ENCODE results near the gene GAS2L3. TPM values are rescaled to one million over a fixed set of nuclear protein-coding genes. Genes with fewer than 3 reads are reported as not detected.
A peak's percentile ranks its signal among the peaks of the same experiment; 100 is the strongest.
"Not testable (repeated sequence)": the region's sequence is repeated elsewhere in the genome, so short reads cannot be mapped to it uniquely, and the experiment has no call there.

GAS2L3 gene
- total RNA-seq, 4 donors from 2014 or later = 83.2 to 150 (median 115) TPM

DNA sequence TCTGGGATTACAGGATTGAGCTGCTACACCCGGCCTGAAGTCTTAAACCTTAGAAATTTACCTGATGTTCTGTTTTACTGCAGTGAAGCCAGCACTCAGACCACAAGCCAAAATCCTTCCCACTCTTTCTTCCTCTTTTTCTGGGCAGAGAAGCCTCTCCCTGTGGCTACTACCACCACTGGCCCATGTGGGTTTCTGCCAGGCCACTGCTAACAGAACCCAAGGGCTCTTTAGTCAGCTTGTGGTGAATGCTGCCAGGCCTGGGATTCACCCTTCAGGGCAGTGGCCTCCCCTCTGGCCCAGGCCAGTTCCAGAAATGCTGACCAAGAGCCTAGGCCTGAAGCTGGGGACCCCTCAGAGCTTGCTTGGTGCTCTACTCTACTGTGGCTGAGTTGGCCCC is 35.3 kb downstream of the GAS2L3 start:
- 77 to 93% methylated on average over 1 of the region's 1 CpG for WGBS, 2 donors

DNA sequence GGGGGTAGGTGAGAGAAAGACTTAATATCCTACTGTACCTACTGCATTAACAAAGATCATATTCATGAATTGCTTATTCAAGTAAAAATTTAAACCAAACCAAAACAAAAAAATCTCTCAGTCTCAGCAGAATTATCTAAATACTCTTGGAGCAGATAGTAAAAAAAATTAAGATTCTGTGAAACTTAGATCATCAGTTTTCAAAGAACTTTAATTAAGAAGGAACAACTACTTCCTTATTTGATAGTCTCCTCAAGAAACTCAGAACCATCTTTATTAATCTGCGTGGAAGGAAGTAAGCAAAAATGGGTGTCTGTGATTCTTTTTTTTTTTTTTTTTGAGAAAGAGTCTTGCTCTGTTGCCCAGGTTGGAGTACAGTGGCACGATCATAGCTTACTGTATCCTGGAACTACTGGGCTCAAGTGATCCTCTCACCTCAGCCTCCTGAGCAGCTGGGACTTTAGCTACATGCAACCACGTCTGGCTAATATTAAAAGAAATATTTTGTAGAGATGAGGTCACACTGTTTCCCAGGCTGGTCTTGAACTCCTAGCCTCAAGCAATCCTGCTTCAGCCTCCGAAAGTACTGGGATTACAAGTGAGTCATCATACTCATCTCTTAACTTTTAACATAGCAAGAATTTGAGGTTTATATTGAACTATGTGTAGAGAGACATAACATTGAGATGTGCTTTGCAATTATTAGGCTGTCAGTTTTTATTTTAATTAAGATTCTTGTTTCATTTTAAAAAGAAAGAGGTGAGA is 37.4 kb downstream of the GAS2L3 start:
- peaks cover 0 to 39% (median 9%) of the 10 kb centered on the region in 4 donors for H3K4me1 ChIP-seq
- H3K4me3 ChIP-seq = no peak overlapping the region
- H3K27me3 ChIP-seq = no peaks in the 10 kb centered on the region
- peaks cover 0 to 57% (median 0%) of the 10 kb centered on the region in 3 donors for H3K36me3 ChIP-seq
- TF ChIP-seq EP300 (IDR thresholded peaks at IDR 0.05) = no peak
- TF ChIP-seq, protein P1, sequence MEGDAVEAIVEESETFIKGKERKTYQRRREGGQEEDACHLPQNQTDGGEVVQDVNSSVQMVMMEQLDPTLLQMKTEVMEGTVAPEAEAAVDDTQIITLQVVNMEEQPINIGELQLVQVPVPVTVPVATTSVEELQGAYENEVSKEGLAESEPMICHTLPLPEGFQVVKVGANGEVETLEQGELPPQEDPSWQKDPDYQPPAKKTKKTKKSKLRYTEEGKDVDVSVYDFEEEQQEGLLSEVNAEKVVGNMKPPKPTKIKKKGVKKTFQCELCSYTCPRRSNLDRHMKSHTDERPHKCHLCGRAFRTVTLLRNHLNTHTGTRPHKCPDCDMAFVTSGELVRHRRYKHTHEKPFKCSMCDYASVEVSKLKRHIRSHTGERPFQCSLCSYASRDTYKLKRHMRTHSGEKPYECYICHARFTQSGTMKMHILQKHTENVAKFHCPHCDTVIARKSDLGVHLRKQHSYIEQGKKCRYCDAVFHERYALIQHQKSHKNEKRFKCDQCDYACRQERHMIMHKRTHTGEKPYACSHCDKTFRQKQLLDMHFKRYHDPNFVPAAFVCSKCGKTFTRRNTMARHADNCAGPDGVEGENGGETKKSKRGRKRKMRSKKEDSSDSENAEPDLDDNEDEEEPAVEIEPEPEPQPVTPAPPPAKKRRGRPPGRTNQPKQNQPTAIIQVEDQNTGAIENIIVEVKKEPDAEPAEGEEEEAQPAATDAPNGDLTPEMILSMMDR (IDR thresholded peaks at IDR 0.05) = no peak
- TF ChIP-seq POLR2A (IDR thresholded peaks at IDR 0.05) = no peak
- H3K9me3 ChIP-seq = no peaks in the 10 kb centered on the region
- peak overlapping the region in 1 of 4 donors; percentile 41 for H3K27ac ChIP-seq
- 55 to 60% methylated on average over 4 of the region's 4 CpGs for WGBS, 2 donors
- DNase-seq (ENCODE audit: low spot score in 2 of 2) = no peak

More for the DNA sequence above, 35.3 kb downstream of the GAS2L3 start:
- TF ChIP-seq EP300 (IDR thresholded peaks at IDR 0.05) (no peak), POLR2A (IDR thresholded peaks at IDR 0.05) (no peak)
- TF ChIP-seq, protein P1 (IDR thresholded peaks at IDR 0.05) = no peak
- H3K36me3 ChIP-seq = peaks cover 0 to 44% (median 0%) of the 10 kb centered on the region in 3 donors
- H3K27me3 ChIP-seq = no peaks in the 10 kb centered on the region
- no peak overlapping the region for H3K4me3 ChIP-seq
- no peaks in the 10 kb centered on the region for H3K9me3 ChIP-seq
- peaks cover 0 to 36% (median 10%) of the 10 kb centered on the region in 4 donors for H3K4me1 ChIP-seq
- H3K27ac ChIP-seq = peak overlapping the region in 2 of 4 donors; percentile 7 to 20
- DNase-seq (ENCODE audit: low spot score in 2 of 2) = no peak

DNA sequence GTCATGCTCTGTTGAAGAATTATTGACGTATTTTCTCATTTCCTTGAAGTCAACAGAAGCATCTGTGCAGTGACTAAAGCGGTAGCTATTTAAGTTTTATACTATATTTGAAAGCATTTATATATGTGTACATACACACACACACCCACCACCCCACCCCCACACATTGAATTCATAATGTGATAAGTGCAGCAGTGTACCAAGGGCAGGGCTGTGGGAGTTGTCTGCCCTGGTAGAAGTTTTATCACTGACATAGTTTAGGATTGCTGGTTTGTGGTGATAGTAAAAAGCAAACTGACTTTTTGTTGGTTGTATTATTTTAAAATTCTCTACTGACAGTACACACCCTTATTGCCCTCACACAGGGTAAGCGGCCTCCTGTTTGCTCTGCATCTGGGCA is 39.1 kb downstream of the GAS2L3 start:
- Histone ChIP-seq H3K36me3 (peaks cover 0 to 53% (median 0%) of the 10 kb centered on the region in 3 donors), H3K27me3 (no peaks in the 10 kb centered on the region), H3K9me3 (no peaks in the 10 kb centered on the region), H3K4me1 (peaks cover 0 to 38% (median 9%) of the 10 kb centered on the region in 4 donors), H3K27ac (peak overlapping the region in 2 of 4 donors; percentile 62 to 71), H3K4me3 (no peak overlapping the region)
- DNase-seq (ENCODE audit: low spot score in 2 of 2) = no peak
- WGBS, 2 donors = 69 to 78% methylated on average over 3 of the region's 3 CpGs
- no peak for TF ChIP-seq POLR2A (IDR thresholded peaks at IDR 0.05)
- TF ChIP-seq EP300 (IDR thresholded peaks at IDR 0.05) = no peak
- TF ChIP-seq, protein P1 (IDR thresholded peaks at IDR 0.05) = no peak

DNA sequence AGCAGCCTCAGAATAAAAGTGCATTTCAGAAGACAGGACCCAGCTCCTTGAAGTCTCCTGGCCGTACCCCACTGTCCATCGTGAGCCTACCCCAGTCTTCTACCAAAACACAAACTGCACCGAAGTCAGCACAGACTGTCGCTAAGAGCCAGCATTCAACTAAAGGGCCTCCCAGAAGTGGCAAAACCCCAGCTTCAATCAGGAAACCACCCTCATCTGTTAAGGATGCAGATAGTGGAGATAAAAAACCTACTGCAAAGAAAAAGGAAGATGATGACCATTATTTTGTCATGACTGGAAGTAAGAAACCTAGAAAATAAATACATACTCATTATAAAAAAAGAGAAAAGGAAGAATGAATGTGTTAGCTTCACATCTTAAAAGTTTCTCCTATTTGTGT is 51.1 kb downstream of the GAS2L3 start:
- DNase-seq (ENCODE audit: low spot score in 2 of 2) = no peak
- H3K4me3 ChIP-seq = no peak overlapping the region
- TF ChIP-seq, protein P1 (IDR thresholded peaks at IDR 0.05) = no peak
- TF ChIP-seq EP300 (IDR thresholded peaks at IDR 0.05) (no peak), POLR2A (IDR thresholded peaks at IDR 0.05) (no peak)
- H3K36me3 ChIP-seq = peaks cover 0 to 13% (median 0%) of the 10 kb centered on the region in 3 donors
- H3K4me1 ChIP-seq = peaks cover 0 to 3% (median 0%) of the 10 kb centered on the region in 4 donors
- H3K27ac ChIP-seq = no peak overlapping the region
- WGBS, 2 donors = 81 to 91% methylated on average over 4 of the region's 4 CpGs
- no peaks in the 10 kb centered on the region for H3K9me3 ChIP-seq
- H3K27me3 ChIP-seq = no peaks in the 10 kb centered on the region

GRCh38 chr12:100632445-100632892 is 59.0 kb downstream of the GAS2L3 start:
- DNase-seq (ENCODE audit: low spot score in 2 of 2) = no peak
- Histone ChIP-seq H3K27ac (no peak overlapping the region), H3K4me3 (no peak overlapping the region), H3K4me1 (no peaks in the 10 kb centered on the region), H3K9me3 (no peaks in the 10 kb centered on the region), H3K36me3 (peaks cover 0 to 9% (median 0%) of the 10 kb centered on the region in 3 donors), H3K27me3 (no peaks in the 10 kb centered on the region)
- WGBS, 2 donors = 55 to 66% methylated on average over 4 of the region's 4 CpGs
- TF ChIP-seq, protein P1 (IDR thresholded peaks at IDR 0.05) = no peak
- no peak for TF ChIP-seq POLR2A (IDR thresholded peaks at IDR 0.05)

GRCh38 chr12:100633082-100633785 is 59.8 kb downstream of the GAS2L3 start:
- not testable (repeated sequence) for H3K27ac ChIP-seq; H3K9me3 ChIP-seq; H3K4me1 ChIP-seq; H3K36me3 ChIP-seq; DNase-seq (ENCODE audit: low spot score in 2 of 2); H3K4me3 ChIP-seq; H3K27me3 ChIP-seq
- WGBS, 2 donors = 86 to 90% methylated on average over 11 of the region's 11 CpGs

Measured in tibial nerve (tissue), 4 donors.